SKM-1 (cell line): ENCODE results near the gene GTF2H2C.
"Not testable (repeated sequence)": the region's sequence is repeated elsewhere in the genome, so short reads cannot be mapped to it uniquely, and the experiment has no call there.

Experiments
- DNase-seq: peaks from one replicate; lab custom pipeline; 2025; ENCODE audit not compliant: unreplicated experiment; lab: John Stamatoyannopoulos, UW

GTF2H2C gene

GRCh38 chr5:69559908-69560330, at the start of gene GTF2H2C:
Gene GTF2H2C, plus strand, starts transcription at chr5:69560191. Its CDS starts 4,942 bp downstream, at chr5:69565133.
- not testable (repeated sequence) for DNase-seq

GRCh38 chr5:69510694-69511093, 49.3 kb upstream of the GTF2H2C start:
- no peak for DNase-seq

GRCh38 chr5:69512740-69513260, 47.2 kb upstream of the GTF2H2C start:
- no peak for DNase-seq

- not testable (repeated sequence) for DNase-seq
Measured at GRCh38 chr5:69515570-69515969, 44.4 kb upstream of the GTF2H2C start.

- DNase-seq, result no peak
Measured at GRCh38 chr5:69516769-69517168, 43.2 kb upstream of the GTF2H2C start.

- DNase-seq, result no peak
Measured at GRCh38 chr5:69517763-69518212, 42.2 kb upstream of the GTF2H2C start.

- DNase-seq, result no peak
Measured at GRCh38 chr5:69519285-69519684, 40.7 kb upstream of the GTF2H2C start.

- no peak for DNase-seq
Measured at GRCh38 chr5:69522035-69522434, 38.0 kb upstream of the GTF2H2C start.

GRCh38 chr5:69525490-69525889, 34.5 kb upstream of the GTF2H2C start:
- no peak for DNase-seq

- no peak for DNase-seq
Measured at GRCh38 chr5:69526660-69527059, 33.3 kb upstream of the GTF2H2C start.

- no peak for DNase-seq
Measured at GRCh38 chr5:69527128-69527770, 32.7 kb upstream of the GTF2H2C start.

GRCh38 chr5:69528035-69528434, 32.0 kb upstream of the GTF2H2C start:
- no peak for DNase-seq

GRCh38 chr5:69528609-69529008, 31.4 kb upstream of the GTF2H2C start:
- no peak for DNase-seq

- no peak for DNase-seq
Measured at GRCh38 chr5:69530561-69531405, 29.2 kb upstream of the GTF2H2C start.

- DNase-seq, result no peak
Measured at GRCh38 chr5:69531406-69531801, 28.6 kb upstream of the GTF2H2C start.

GRCh38 chr5:69537911-69538310, 22.1 kb upstream of the GTF2H2C start:
- DNase-seq, result not testable (repeated sequence)

- not testable (repeated sequence) for DNase-seq
Measured at GRCh38 chr5:69538735-69539134, 21.3 kb upstream of the GTF2H2C start.

- not testable (repeated sequence) for DNase-seq
Measured at GRCh38 chr5:69541347-69541746, 18.6 kb upstream of the GTF2H2C start.

GRCh38 chr5:69542838-69543618, 17.0 kb upstream of the GTF2H2C start:
- DNase-seq, result not testable (repeated sequence)

- not testable (repeated sequence) for DNase-seq
Measured at GRCh38 chr5:69544602-69545001, 15.4 kb upstream of the GTF2H2C start.
